ENCODE results near the gene C1QL1.

DNA sequence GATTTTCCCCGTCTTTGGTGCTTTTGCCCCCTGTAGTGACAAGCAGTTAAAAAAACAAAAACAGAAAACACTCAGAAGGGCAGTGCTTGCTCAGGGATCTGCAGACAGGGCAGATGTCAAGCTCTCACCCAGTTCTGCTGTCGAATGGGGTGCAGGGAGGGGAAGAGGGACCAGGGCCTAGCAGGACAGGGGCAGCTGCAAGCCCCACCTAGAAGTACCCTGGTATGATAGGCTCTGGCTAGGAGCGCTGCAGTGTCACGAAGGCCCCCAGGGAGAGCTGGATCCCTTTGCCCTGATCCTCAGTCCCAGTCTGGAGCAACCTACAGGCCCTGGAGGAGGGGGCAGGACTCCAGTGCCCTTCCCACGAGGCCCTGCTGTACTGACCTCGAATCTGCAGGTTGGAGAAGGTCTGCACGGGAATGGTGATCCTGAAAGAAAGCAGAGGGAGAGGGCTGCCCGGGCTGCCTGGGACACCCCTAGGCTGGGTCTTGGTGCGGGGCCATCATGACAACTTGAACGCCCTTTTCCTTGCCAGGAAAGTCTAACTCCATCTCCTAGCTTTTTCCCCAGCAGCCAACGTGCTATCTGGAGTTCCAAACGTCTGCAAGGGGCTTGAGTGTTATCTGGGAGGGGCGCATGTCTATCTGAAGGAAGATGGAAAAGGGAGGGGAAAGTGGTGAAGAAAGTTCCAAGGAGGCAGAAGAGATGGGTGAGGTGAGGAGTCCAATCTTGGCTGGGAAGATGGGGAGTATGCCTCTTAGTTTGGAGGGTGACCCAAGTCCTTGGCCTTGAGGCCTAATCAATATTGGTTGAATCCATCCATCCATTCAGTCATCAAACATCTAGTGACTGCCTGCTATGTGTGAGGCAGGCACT lies 57.6 kb downstream of the C1QL1 start:
- TF ChIP-seq, protein P1, sequence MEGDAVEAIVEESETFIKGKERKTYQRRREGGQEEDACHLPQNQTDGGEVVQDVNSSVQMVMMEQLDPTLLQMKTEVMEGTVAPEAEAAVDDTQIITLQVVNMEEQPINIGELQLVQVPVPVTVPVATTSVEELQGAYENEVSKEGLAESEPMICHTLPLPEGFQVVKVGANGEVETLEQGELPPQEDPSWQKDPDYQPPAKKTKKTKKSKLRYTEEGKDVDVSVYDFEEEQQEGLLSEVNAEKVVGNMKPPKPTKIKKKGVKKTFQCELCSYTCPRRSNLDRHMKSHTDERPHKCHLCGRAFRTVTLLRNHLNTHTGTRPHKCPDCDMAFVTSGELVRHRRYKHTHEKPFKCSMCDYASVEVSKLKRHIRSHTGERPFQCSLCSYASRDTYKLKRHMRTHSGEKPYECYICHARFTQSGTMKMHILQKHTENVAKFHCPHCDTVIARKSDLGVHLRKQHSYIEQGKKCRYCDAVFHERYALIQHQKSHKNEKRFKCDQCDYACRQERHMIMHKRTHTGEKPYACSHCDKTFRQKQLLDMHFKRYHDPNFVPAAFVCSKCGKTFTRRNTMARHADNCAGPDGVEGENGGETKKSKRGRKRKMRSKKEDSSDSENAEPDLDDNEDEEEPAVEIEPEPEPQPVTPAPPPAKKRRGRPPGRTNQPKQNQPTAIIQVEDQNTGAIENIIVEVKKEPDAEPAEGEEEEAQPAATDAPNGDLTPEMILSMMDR (IDR thresholded peaks at IDR 0.05; ENCODE audit: extremely low read depth in 1 of 2, insufficient read depth in 1 of 2, low read depth in 1 of 2, low read length in 2 of 2), result no peak
- TF ChIP-seq POLR2A (IDR thresholded peaks at IDR 0.05; ENCODE audit: low read depth, low read length) (no peak), MAX (IDR thresholded peaks at IDR 0.05; ENCODE audit: insufficient read depth, insufficient read length) (no peak), POLR2AphosphoS5 (IDR thresholded peaks at IDR 0.05; ENCODE audit: insufficient read depth, low read depth, low read length) (no peak), EZH2 (IDR thresholded peaks at IDR 0.05; ENCODE audit: borderline replicate concordance, low read depth, low read length, severe bottlenecking) (no peak)
